HG03432 (cell line): ENCODE results near the gene TPD52L1.
"Not testable (repeated sequence)": the region's sequence is repeated elsewhere in the genome, so short reads cannot be mapped to it uniquely, and the experiment has no call there.

Source experiments
- ATAC-seq: cut with Tn5 transposase; IDR thresholded peaks from one replicate; pipeline ENCODE4 v1.9.1; 2021; ENCODE audit warnings: mild to moderate bottlenecking, moderate library complexity; ENCODE audit not compliant: unreplicated experiment

TPD52L1 gene

GRCh38 chr6:125264476-125264875, 110.9 kb downstream of the TPD52L1 start:
- ATAC-seq: no peak

GRCh38 chr6:125267806-125268523, 114.4 kb downstream of the TPD52L1 start:
- ATAC-seq: no peak

GRCh38 chr6:125268765-125269164, 115.2 kb downstream of the TPD52L1 start:
- no peak for ATAC-seq

GRCh38 chr6:125269328-125269985, 115.9 kb downstream of the TPD52L1 start:
- ATAC-seq: no peak

GRCh38 chr6:125270380-125270779, 116.8 kb downstream of the TPD52L1 start:
- no peak for ATAC-seq

GRCh38 chr6:125271486-125272159, 118.0 kb downstream of the TPD52L1 start:
- ATAC-seq: no peak

GRCh38 chr6:125273251-125273650, 119.7 kb downstream of the TPD52L1 start:
- ATAC-seq: no peak

- ATAC-seq: no peak
Measured at GRCh38 chr6:125273965-125274364, 120.4 kb downstream of the TPD52L1 start.

GRCh38 chr6:125274935-125275334, 121.4 kb downstream of the TPD52L1 start:
- ATAC-seq: no peak

GRCh38 chr6:125275779-125276178, 122.2 kb downstream of the TPD52L1 start:
- ATAC-seq: no peak

- no peak for ATAC-seq
Measured at GRCh38 chr6:125277838-125278237, 124.3 kb downstream of the TPD52L1 start.

- no peak for ATAC-seq
Measured at GRCh38 chr6:125279961-125280360, 126.4 kb downstream of the TPD52L1 start.

GRCh38 chr6:125280370-125281035, 126.9 kb downstream of the TPD52L1 start:
- not testable (repeated sequence) for ATAC-seq

GRCh38 chr6:125282470-125282869, 128.9 kb downstream of the TPD52L1 start:
- not testable (repeated sequence) for ATAC-seq

GRCh38 chr6:125285353-125285752, 131.8 kb downstream of the TPD52L1 start:
- ATAC-seq: no peak

- no peak for ATAC-seq
Measured at GRCh38 chr6:125285936-125286335, 132.4 kb downstream of the TPD52L1 start.

- no peak for ATAC-seq
Measured at GRCh38 chr6:125287718-125288117, 134.1 kb downstream of the TPD52L1 start.

- no peak for ATAC-seq
Measured at GRCh38 chr6:125293587-125293986, 140.0 kb downstream of the TPD52L1 start.

- ATAC-seq: no peak
Measured at GRCh38 chr6:125294036-125294435, 140.5 kb downstream of the TPD52L1 start.

- ATAC-seq: no peak
Measured at GRCh38 chr6:125294925-125295324, 141.4 kb downstream of the TPD52L1 start.

GRCh38 chr6:125296471-125296870, 142.9 kb downstream of the TPD52L1 start:
- no peak for ATAC-seq
